HG02938 (cell line): ENCODE results near the gene MKNK2.
"Not testable (repeated sequence)": the region's sequence is repeated elsewhere in the genome, so short reads cannot be mapped to it uniquely, and the experiment has no call there.

Experiments used
- ATAC-seq: cut with Tn5 transposase; IDR thresholded peaks from one replicate; pipeline ENCODE4 v1.9.1; 2021; ENCODE audit warnings: mild to moderate bottlenecking, moderate library complexity; ENCODE audit not compliant: unreplicated experiment

The MKNK2 gene

DNA sequence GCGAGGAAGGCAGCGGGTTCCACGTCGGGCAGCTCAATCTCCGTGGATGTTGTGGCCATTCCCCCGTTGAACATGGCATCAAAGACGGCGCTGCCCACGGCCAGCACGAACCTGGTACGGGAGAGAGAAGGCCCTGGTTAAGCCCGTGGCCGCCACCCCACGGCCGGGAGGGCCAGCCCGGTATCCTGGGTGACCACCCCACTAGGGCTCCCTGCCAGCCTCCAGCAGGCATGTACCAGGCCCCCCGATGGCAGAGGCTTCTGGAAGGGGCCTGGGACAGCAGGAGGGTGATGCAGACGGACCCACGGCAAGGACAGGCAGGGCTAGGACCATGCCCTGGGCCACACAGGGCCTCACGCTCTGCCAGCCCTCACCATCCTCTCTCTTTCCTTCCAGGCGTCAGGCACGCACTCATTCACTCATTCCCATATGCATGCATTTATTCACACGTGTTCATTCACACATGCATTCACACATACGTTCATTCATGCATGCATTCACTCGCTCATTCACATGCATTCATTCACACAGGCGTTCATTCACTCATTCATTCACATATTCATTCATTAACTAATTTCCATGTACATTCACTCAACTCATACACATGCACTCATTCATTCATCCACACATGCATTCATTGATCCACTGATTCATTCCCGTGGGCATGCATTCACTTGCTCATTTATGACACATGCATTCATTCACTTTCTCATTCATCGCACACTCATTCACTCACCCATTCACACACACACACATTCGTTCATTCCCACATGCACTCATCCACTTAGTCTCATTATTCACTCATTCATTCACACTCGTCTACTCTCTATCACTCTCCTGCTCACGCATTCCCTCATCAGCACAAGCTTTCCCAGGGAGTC, 53.5 kb downstream of the MKNK2 start:
- no peak for ATAC-seq

DNA sequence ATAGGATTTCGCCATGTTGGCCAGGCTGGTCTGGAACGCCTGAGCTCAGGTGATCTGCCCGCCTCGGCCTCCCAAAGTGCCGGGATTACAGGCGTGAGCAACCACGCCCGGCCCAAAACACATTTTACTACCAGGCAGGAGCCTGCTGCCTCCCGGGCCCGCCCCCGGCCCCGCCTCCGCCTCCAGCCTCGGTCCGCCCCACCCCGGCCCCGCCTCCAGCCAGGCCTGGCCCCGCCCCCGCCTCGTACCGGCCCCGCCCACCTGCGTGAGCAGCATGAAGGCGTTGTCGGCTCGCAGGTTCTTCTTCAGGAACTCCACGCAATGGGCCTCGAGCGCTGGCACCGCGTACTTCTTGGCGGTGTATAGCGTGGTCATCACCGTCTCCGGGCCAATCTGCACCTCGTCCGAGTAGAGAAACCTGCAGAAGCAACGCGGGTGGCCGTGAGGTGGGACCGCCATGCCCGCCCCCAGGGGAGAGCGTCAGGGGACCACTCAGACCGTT, 58.2 kb downstream of the MKNK2 start:
- no peak for ATAC-seq

DNA sequence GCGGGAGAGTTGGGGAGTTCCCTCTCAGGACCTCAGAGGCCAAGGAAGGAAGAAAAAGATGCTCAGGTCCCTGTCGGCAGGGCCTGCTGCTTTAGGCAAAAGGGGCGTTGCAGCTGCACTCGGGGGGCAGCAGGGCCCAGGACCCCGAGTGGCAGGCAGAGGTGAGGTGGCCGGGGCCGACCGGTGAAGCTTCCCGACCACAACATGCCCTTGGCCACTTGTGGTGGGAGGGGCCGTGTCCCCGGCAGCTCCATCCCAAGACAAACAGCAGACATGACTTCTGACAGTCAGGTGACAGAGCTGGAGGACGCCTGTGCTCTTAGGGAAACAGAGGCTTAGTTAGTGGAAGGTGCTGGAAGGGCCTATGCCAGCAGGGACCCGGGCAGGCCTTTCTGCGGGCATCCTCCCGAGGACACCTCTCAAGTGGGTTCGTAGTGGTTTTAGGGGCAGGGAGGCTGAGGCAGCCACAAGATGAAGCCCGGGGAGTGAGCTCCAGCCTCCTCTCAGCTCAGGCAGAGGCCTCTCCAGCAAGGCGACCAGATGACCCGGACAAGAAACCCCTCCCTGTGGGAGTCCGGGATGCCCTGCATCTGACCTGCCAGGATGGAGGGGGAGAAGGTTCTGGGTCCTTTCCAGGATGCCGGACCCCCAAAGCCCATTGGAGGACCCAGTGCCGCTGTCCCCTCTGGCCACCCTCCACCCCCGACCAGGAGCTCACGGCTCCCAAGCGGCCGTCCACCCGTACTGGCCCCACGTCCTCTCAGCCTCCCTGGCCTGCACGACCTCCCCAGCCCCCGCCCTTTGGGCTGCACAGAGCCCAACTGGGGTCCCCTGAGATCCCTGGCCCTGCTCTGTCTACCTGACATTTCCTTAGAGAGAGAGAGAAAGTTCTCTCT, 59.8 kb downstream of the MKNK2 start:
- no peak for ATAC-seq

DNA sequence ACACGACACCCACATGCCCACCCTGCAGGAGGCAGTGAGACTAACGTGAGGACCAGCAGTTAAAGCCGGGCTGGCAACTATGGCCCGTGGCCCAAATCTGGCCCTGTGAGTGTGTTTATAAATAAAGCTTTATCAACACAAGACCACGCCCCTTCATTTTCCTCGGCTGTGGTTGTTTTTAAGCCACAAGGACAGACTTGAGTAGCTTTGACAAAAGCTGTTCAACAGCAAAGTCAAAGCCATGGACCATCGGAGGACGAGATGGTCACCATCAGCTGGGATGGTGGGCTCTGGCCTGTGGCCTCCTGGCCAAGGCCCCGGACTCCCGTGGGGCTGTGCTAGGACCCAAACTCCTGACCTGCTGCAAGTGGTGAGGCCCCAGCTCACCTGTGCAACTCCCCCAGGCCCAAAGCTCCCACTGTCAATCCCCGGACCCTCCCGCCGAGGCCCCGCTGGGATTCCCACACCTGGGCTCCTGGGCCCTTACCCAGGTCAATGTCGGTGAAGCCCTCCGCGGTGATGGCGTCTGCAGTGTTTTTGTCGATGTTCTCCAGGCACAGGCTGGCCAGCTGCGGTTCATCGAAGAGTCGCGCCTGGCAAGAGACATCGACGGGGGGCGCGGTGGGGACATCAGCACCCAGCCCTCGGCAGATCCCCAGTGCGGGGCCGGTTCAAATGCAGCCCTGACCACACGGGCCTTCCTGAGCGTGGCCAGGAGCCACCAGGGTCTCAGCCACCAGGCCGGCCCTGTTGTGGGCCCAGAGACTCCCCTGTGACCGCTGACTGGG, 60.6 kb downstream of the MKNK2 start:
- no peak for ATAC-seq

DNA sequence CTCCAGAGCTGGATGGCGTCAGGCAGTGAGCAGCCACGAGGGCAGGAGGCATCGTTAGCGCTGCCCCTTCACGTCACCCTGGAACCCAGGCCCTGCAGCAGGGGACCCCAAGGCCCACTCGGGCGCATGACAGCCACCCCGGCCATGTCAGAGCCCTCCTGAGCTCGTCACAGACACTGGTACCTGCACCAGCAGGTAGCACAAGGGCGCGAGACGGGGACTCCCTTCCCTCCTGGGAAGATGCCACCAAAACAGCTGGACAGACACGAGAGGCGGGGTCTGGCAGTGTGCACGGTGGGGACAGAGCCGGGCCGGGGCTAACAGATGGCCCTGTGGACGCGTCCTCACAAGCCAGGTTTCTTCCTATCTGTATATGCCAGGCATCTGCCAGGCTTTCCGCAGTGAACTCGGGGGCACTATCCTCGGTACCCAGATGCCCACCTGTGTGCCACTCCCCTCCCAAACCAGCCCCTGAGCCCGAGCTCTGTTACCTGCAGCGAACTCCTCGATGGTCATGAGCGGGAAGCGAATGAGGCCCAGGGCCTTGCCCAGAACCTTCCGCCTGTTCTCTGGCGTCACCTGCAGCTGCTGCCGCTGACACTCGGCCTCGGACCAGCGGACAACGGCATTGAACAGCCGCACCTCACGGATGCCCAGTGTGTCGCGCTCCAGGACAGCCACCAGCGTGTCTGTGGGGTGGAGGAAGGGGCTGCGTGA, 61.4 kb downstream of the MKNK2 start:
- no peak for ATAC-seq

DNA sequence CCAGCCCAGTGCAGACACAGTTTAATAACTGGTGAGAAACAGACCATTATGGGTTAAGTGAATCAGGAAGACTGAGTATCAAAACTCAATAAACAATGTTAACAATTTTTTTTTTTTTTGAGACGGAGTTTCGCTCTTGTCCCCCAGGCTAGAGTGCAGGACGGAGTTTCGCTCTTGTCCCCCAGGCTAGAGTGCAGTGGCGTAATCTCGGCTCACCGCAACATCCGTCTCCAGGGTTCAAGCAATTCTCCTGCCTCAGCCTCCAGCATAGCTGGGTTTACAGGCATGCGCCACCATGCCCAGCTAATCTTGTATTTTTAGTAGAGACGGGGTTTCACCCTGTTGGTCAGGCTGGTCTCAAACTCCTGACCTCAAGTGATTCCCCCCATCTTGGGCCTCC, 62.6 kb downstream of the MKNK2 start:
- not testable (repeated sequence) for ATAC-seq
